Hepatocyte (in vitro differentiated cells): Measurements from ENCODE around the gene FYTTD1.

Source experiments
- EZH2 ChIP-seq: fragments of 200-600 bp; sonication (generic); IDR thresholded peaks from 2 replicates; pipeline ENCODE4 v1.6.1; 2016; ENCODE audit warnings: antibody characterized with exemption, mild to moderate bottlenecking, borderline replicate concordance
- TF ChIP-seq, protein P1 (sequence below): fragments of 200-600 bp; sonication (generic); IDR thresholded peaks from 2 replicates; pipeline ENCODE4 v1.5.1; 2016; ENCODE audit warnings: antibody characterized with exemption, mild to moderate bottlenecking; ENCODE audit not compliant: poor library complexity

DNA sequence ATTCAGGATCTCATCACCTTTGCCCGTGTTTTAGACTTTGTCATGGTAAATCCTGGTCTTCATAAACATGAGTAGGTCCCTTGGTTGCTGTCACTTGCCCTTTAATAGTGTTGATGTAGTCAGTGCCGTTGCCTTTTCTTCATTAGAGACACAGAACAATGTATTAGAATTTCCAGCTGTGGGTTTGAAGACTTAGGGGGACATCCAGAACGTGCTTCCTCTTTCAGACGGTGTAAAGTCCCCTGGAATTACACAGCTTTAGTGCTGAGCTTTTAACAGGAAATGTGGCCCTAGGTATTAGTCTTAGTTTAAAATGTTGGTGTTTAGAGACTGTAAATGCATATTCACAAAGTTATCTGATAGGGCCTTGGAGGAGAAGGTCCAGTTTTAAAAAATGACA is 32.5 kb downstream of the FYTTD1 start:
- TF ChIP-seq, protein P1, sequence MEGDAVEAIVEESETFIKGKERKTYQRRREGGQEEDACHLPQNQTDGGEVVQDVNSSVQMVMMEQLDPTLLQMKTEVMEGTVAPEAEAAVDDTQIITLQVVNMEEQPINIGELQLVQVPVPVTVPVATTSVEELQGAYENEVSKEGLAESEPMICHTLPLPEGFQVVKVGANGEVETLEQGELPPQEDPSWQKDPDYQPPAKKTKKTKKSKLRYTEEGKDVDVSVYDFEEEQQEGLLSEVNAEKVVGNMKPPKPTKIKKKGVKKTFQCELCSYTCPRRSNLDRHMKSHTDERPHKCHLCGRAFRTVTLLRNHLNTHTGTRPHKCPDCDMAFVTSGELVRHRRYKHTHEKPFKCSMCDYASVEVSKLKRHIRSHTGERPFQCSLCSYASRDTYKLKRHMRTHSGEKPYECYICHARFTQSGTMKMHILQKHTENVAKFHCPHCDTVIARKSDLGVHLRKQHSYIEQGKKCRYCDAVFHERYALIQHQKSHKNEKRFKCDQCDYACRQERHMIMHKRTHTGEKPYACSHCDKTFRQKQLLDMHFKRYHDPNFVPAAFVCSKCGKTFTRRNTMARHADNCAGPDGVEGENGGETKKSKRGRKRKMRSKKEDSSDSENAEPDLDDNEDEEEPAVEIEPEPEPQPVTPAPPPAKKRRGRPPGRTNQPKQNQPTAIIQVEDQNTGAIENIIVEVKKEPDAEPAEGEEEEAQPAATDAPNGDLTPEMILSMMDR, result no peak
- no peak for TF ChIP-seq EZH2
